Measurements from ENCODE around the gene P2RY12. TPM values are rescaled to one million over a fixed set of nuclear protein-coding genes. Genes with fewer than 3 reads are reported as not detected.
A peak's percentile ranks its signal among the peaks of the same experiment; 100 is the strongest.

P2RY12 gene
- polyA plus RNA-seq, 2 of the 4 experiments (the other 2 are of a cell fraction), result not detected

DNA sequence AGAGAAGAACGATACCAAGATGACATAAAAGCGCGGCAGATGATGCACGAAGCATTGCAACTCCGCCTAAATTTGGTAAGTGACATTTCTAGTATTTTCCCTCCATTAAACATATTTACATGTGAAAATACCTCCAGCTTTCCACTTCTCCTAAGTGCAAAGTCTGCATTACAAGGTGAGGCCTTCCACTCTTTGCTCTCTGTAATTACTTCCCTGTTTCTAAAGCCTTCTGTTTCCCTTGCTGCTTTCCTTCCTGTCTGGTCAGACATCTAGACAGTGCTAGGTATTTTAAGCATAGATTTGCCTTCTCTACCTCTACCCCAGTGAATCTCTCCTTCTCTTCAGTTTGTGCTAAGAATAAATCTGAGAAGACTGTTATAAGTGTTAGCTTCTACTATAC, 1.9 kb downstream of the P2RY12 start:
- POLR2A ChIA-PET, result no interaction called here
- Histone ChIP-seq H3K4me3 (no peak overlapping the region), H3K4me1 (no peaks in the 10 kb centered on the region), H3K27ac (no peak overlapping the region), H3K9me3 (no peaks in the 10 kb centered on the region), H3K4me2 (no peak overlapping the region)
- CTCF ChIA-PET, result interaction anchor here (1.3 kb wide), 2 partner anchors 100 to 1089 kb away, joined by 3 read pairs; no protein-coding TSS in a partner anchor
- WGBS (ENCODE audit: missing lambda C conversion rate), result 90% methylated on average over 5 of the region's 5 CpGs
- ATAC-seq, result no peak
- TF ChIP-seq POLR2A (IDR thresholded peaks at IDR 0.05; ENCODE audit: low read length) (no peak), ZSCAN20 (CRISPR knock-in tag; IDR thresholded peaks at IDR 0.05) (no peak), FOXS1 (CRISPR knock-in tag; IDR thresholded peaks at IDR 0.05) (no peak), GATA3 (IDR thresholded peaks at IDR 0.05; ENCODE audit: borderline replicate concordance) (no peak), HOXB5 (CRISPR knock-in tag; IDR thresholded peaks at IDR 0.05) (no peak), RAD21 (conservative IDR thresholded peaks at IDR 0.05 in 1 of 2, IDR thresholded peaks at IDR 0.05 in 1 of 2) (no peak), TFCP2L1 (CRISPR knock-in tag; IDR thresholded peaks at IDR 0.05) (no peak), ESRRA (IDR thresholded peaks at IDR 0.05; ENCODE audit: borderline replicate concordance, low read length) (no peak), BHLHE40 (IDR thresholded peaks at IDR 0.05; ENCODE audit: low read depth, low read length) (no peak), MAFK (IDR thresholded peaks at IDR 0.05; ENCODE audit: partially characterized antibody) (no peak), HOXA7 (CRISPR knock-in tag; IDR thresholded peaks at IDR 0.05) (no peak), CBX2 (IDR thresholded peaks at IDR 0.05; ENCODE audit: borderline replicate concordance, low read depth) (no peak), ZNF302 (CRISPR knock-in tag; IDR thresholded peaks at IDR 0.05) (no peak), MAZ (IDR thresholded peaks at IDR 0.05; ENCODE audit: borderline replicate concordance, low read depth, low read length) (no peak)
- TF ChIP-seq, protein P1, sequence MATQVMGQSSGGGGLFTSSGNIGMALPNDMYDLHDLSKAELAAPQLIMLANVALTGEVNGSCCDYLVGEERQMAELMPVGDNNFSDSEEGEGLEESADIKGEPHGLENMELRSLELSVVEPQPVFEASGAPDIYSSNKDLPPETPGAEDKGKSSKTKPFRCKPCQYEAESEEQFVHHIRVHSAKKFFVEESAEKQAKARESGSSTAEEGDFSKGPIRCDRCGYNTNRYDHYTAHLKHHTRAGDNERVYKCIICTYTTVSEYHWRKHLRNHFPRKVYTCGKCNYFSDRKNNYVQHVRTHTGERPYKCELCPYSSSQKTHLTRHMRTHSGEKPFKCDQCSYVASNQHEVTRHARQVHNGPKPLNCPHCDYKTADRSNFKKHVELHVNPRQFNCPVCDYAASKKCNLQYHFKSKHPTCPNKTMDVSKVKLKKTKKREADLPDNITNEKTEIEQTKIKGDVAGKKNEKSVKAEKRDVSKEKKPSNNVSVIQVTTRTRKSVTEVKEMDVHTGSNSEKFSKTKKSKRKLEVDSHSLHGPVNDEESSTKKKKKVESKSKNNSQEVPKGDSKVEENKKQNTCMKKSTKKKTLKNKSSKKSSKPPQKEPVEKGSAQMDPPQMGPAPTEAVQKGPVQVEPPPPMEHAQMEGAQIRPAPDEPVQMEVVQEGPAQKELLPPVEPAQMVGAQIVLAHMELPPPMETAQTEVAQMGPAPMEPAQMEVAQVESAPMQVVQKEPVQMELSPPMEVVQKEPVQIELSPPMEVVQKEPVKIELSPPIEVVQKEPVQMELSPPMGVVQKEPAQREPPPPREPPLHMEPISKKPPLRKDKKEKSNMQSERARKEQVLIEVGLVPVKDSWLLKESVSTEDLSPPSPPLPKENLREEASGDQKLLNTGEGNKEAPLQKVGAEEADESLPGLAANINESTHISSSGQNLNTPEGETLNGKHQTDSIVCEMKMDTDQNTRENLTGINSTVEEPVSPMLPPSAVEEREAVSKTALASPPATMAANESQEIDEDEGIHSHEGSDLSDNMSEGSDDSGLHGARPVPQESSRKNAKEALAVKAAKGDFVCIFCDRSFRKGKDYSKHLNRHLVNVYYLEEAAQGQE (IDR thresholded peaks at IDR 0.05), result no peak
- TF ChIP-seq, protein P2, sequence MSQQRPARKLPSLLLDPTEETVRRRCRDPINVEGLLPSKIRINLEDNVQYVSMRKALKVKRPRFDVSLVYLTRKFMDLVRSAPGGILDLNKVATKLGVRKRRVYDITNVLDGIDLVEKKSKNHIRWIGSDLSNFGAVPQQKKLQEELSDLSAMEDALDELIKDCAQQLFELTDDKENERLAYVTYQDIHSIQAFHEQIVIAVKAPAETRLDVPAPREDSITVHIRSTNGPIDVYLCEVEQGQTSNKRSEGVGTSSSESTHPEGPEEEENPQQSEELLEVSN (IDR thresholded peaks at IDR 0.05; ENCODE audit: borderline replicate concordance, low read depth), result no peak
- TF ChIP-seq, protein P3, sequence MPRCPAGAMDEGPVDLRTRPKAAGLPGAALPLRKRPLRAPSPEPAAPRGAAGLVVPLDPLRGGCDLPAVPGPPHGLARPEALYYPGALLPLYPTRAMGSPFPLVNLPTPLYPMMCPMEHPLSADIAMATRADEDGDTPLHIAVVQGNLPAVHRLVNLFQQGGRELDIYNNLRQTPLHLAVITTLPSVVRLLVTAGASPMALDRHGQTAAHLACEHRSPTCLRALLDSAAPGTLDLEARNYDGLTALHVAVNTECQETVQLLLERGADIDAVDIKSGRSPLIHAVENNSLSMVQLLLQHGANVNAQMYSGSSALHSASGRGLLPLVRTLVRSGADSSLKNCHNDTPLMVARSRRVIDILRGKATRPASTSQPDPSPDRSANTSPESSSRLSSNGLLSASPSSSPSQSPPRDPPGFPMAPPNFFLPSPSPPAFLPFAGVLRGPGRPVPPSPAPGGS (IDR thresholded peaks at IDR 0.05), result no peak
- no peak for DNase-seq (ENCODE audit: low read depth in 1 of 2, low spot score in 1 of 2)
- no peak for FAIRE-seq

DNA sequence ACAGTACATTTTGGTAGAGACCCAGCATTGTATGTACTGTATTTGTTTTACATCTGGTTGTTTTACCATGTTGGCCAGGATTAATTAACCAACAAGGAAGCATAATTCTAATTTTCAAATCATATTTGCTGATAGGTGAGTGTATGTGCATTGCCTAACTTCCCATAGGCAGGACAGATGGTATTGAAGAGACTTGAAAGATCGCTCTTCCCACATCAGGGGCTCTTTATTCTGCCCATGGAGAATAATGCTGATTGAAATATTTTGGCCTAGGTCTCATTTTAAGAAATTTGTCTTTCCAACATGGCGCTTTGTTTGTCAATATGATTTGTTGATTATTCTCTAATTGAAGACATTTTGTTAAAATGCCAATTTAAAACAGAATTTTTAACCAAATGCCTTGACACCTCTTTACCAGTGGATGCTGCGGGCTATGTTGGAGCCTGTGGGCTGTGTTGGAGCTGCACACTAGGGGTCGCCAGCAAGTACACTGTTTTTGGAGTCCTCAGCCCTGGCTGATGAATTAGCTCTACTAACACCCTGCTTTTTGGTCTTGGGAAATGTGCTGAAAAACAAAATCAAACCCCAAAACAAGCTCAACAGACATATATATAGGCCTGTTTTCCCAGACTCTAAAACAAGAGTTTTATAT, 5.3 kb downstream of the P2RY12 start:
- peak; percentile 87 to 95; a peak in 5 of 6 replicates for ATAC-seq
- TF ChIP-seq ZNF302 (CRISPR knock-in tag; IDR thresholded peaks at IDR 0.05) (no peak), KDM5A (IDR thresholded peaks at IDR 0.05) (no peak), SMC3 (IDR thresholded peaks at IDR 0.05) (peak; percentile 51), RAD21 (conservative IDR thresholded peaks at IDR 0.05 in 1 of 2, IDR thresholded peaks at IDR 0.05 in 1 of 2) (peak; percentile 41 to 50; a peak in 4 of 5 replicates)
- TF ChIP-seq, protein P4, sequence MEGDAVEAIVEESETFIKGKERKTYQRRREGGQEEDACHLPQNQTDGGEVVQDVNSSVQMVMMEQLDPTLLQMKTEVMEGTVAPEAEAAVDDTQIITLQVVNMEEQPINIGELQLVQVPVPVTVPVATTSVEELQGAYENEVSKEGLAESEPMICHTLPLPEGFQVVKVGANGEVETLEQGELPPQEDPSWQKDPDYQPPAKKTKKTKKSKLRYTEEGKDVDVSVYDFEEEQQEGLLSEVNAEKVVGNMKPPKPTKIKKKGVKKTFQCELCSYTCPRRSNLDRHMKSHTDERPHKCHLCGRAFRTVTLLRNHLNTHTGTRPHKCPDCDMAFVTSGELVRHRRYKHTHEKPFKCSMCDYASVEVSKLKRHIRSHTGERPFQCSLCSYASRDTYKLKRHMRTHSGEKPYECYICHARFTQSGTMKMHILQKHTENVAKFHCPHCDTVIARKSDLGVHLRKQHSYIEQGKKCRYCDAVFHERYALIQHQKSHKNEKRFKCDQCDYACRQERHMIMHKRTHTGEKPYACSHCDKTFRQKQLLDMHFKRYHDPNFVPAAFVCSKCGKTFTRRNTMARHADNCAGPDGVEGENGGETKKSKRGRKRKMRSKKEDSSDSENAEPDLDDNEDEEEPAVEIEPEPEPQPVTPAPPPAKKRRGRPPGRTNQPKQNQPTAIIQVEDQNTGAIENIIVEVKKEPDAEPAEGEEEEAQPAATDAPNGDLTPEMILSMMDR (IDR thresholded peaks at IDR 0.05), result peak; percentile 56
- TF ChIP-seq, protein P5, sequence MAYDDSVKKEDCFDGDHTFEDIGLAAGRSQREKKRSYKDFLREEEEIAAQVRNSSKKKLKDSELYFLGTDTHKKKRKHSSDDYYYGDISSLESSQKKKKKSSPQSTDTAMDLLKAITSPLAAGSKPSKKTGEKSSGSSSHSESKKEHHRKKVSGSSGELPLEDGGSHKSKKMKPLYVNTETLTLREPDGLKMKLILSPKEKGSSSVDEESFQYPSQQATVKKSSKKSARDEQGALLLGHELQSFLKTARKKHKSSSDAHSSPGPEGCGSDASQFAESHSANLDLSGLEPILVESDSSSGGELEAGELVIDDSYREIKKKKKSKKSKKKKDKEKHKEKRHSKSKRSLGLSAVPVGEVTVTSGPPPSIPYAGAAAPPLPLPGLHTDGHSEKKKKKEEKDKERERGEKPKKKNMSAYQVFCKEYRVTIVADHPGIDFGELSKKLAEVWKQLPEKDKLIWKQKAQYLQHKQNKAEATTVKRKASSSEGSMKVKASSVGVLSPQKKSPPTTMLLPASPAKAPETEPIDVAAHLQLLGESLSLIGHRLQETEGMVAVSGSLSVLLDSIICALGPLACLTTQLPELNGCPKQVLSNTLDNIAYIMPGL (CRISPR knock-in tag; IDR thresholded peaks at IDR 0.05; ENCODE audit: borderline replicate concordance), result no peak
- CTCF ChIA-PET, result interaction anchor here (0.6 to 1.7 kb wide), 8 partner anchors 10 to 537 kb away, joined by 3 to 6 read pairs (median 3); no protein-coding TSS in a partner anchor
- POLR2A ChIA-PET, result no interaction called here
- DNase-seq (ENCODE audit: low read depth in 1 of 2, low spot score in 1 of 2), result peak; percentile 15 to 29
- Histone ChIP-seq H3K9me3 (no peaks in the 10 kb centered on the region), H3K27ac (no peak overlapping the region), H3K4me1 (no peaks in the 10 kb centered on the region), H3K4me2 (no peak overlapping the region), H3K4me3 (no peak overlapping the region)
- peak; percentile 36 for FAIRE-seq
- WGBS (ENCODE audit: missing lambda C conversion rate), result 63% methylated on average over 4 of the region's 4 CpGs
